Measurements from ENCODE around the gene GSN.

The GSN gene

DNA sequence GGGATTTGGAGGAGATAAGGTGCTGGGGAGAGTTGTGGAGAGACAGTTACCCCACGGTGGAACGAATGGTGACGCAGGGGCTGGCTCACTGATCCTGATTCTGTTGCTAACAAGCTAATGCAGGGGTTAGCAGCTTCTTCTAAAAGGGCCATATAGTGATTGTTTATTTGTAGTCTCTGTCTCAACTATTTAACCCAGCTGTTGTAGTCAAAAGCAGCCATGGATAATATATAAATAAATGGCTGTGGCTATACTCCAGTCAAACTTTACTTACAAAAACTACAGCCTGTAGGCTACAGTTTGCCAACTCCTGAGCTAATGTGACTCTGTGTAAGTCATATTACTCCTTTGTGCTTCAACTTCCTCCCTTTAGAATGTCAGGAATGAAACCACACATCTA is 80.3 kb downstream of the GSN start:
- in situ Hi-C loops (cut with MboI; ENCODE audit: low sequenced_read_pairs): no loop called here

DNA sequence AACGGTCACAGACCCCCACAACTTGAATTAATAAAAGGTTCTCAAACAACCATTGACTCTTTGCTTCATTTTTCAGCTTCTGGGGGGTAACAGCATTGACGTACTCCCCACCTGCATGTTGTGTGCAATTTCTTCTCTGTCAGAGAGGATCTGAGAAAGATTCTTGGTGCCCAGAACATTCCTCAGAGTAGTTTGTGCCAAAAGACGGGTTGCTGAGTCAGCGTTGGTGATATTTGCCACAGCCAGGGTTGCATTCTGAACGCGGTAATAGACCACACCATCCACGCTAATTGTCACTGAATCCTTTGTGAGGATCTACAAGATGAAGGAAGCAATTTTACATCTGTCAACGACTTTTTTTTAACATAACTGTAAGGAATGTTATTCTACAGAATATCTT is 81.0 kb downstream of the GSN start:
- in situ Hi-C loops (cut with MboI; ENCODE audit: low sequenced_read_pairs): no loop called here

DNA sequence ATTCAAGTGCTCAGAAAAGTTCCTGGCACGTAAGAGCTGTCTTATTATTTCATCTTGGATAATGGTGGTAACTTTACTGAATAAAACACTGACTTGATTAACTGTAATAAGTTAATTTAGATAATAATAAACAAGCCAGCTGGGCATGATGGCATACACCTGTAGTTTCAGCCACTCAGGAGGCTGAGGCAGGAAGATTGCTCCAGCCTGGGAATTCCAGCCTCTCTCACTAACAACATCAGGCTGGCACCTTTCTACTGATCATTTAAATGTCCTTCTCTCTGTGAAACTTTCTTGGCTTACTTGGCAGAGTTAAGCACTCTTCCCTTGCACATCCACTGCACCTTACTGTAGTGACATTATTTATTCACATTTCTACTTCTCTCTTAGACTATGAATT is 82.1 kb downstream of the GSN start:
- in situ Hi-C loops (cut with MboI; ENCODE audit: low sequenced_read_pairs): no loop called here

DNA sequence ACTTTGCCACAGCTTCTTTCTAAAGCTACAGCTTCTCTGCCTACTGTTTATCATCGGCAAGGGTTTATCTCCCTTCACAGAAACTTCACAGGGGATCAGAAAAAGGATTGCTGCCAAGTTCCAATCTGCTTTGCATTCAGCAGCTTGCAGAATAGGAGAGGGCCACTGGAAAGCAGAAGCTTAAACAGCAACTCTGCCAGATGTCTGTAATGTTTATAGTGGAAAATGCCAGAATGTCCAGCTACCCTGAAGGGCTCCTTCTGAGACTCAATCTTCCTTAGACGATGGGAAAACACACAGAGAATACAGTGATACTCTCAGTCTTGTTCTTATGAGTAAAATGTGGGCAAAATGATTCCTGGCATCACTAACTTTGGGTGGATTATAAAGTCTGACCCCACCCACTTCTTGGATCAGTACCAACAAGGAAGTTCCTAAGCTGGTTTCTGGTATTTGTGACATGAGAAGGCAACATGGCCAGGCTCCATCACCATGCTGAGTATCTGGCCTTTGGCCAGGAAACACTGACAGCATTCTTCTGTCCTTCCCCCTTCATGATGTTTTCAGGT is 83.1 kb downstream of the GSN start:
- in situ Hi-C loops (cut with MboI; ENCODE audit: low sequenced_read_pairs): no loop called here

DNA sequence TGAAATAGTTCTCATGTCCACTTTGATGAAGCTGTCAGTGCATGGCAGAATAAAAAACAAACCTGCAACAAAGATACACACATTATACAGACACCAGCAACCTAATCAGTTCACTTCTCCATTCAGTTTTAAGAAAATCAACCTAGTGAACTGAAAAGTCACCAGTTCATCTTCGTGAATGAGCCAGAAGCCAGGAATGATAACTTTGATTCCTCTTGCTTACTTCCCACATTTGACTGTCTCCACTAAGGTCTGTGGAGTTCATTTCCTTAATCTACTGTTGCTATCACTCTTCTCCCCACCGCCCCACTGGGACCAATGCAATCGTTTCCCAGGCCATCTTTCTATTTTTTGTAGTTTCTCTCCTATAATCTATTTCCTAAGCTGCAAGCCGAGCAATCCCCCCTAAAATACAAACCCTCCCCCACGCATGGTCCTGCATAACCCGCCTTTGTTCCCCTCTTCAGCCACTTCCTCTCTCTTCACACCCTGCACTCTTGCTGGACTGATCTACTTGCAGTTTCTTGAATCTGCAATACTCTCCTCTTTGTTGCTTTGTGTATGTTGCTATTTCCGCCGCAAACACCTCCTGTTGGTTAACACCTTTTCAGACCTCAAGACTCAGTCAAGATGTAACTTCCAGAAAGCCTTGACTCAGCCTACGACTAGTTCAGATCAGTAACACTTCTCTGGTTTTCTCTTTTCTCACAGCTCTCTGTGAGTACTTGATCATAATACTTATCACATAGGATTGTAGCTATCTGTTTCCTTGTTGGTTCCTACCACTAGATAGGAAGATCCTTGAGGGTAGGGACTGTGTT is 85.5 kb downstream of the GSN start:
- in situ Hi-C loops (cut with MboI; ENCODE audit: low sequenced_read_pairs): no loop called here

DNA sequence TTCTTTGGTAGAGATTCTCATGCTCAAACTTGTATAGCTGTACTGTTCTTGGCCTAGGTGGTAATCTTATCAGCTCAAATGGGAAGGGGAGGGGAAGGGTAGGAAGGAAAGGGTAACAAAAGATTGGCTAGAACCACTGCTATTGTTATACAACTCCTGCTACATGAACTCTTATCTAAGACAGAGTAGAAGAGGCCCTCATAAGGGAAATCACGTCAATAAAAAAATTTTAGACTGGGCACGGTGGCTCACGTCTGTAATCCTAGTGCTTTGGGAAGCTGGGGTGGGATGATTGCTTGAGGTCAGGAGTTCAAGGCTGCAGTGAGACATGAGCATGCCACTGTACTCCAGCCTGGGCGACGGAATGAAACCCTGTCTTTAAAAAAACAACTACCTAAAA is 86.2 kb downstream of the GSN start:
- in situ Hi-C loops (cut with MboI; ENCODE audit: low sequenced_read_pairs): no loop called here

DNA sequence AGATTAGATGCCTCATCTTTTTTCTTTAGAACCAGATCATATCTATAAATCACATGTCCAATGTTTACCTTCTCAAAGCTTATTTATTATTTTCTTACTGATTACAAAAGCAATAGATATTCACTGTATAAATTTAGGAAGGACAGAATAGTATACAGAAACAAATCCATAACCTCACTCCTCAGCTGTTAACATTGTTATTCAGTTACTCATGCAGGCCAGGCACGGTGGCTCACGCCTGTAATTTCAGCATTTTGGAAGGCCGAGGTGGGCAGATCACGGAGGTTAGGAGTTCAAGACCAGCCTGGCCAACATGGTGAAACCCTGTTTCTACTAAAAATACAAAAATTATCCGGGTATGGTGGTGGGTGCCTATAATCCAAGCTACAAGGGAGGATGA is 86.8 kb downstream of the GSN start:
- in situ Hi-C loops (cut with MboI; ENCODE audit: low sequenced_read_pairs): no loop called here

DNA sequence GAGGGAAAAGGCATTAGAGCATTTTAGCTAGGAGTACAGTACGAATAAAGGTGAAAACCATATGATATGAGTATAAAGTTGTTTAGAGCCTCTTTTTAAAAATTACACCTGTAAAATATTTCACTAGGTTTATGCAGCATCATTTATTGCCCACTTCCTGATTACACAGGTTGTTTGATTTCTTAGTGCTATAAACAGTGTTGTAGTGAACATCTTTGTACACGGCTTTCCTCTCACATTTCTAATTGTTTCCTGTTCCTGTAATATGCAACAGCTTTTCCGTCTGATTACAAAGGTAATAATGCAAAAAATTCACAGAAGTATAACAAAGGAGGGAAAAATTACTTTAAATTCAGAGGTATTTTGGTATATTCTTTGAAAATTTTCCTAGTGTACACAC is 89.0 kb downstream of the GSN start:
- in situ Hi-C loops (cut with MboI; ENCODE audit: low sequenced_read_pairs): no loop called here

DNA sequence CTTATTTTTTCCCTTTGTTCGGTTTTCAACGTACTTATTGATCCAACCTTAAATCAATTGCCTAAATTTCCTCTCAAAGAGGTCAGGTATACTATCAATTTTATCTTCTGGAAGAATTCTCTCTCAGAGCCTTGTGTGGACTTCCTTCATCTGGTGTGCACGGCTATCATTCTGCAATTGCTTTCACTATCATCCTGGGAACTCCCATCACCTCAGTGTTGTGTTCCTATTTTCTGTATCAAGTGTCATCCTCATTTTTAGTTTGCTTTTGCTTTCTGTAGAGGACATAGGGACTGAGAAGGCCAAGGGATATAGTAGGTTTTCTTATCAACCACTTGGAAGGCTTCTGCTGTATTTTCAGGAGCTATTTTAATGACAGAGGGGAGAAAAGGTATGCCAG is 90.8 kb downstream of the GSN start:
- in situ Hi-C loops (cut with MboI; ENCODE audit: low sequenced_read_pairs): no loop called here

DNA sequence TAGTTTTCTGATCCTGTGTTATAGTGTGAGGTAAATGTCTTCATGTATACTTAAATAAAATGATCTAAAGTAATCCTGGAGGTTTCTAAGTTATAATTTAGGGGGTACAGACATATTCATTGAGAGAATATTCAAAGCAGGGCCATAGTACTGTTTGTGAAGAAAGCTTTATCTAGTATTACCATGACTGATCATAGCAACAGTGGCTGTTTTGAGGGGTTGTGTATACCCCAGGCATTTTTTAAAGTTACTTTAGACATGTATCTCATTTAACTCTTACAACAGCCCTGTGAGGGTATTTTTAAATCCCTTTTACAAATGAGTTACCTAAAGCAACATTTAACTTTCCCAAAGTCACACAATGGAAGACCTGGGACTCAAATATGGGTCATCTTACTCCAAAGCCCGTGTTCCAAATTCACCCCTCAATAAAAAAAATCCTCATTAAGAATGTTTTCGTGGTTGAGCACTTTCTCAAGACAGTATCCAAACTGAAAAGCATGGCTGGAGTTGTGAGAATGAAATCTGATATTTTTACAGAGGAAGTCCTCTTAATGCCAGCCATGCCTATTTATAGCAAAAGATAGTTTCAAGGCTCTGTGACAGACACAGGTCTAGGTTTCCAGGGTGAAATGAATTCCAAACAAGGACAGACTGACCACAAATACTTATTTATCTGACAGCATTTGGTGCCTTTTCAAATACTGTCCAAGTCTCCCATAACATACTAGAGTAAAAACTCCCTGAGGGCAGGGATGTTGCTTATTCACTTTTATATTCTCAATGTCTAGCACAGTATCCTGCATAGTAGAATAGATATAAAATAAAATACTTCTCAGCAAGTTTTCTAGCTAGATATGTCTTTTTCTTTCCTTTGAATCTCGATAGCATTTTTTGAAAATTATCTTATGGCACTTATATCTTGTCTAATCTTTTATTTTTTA is 91.7 kb downstream of the GSN start:
- in situ Hi-C loops (cut with MboI; ENCODE audit: low sequenced_read_pairs): no loop called here

DNA sequence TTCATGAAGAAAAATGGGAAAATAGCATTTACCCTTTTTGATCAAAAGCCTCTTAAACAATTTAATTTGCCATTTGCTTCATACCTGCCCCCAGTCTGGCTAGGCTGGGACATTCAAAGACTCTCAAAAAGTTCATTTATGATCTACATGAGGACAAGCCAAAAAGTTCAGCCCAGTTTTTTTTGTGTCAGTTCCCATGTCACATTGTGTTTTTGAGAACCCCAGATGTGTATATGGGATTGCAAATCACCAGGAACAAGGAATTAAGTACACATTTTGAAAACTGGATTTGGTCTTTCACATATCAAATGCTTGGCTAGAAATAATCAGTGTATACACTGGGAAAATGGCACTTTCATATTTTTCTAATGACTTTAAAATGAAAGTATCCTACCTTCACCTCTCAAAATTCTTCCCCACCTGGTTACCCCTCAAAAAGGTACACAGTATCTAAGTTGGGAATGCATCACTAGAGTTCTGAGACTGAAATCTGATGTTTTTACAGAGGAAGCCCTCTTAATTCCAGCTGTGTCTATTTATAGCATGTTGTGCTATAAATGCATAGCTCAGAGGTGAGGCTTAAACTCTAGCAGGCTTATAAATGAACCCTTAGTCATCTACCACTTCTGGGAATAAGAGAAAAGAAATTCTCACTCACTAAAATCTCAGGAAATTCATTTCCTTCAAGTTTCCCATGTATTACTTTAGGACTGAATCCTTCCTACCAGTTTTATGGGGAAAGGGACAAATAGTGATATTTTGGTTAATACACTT is 92.8 kb downstream of the GSN start:
- in situ Hi-C loops (cut with MboI; ENCODE audit: low sequenced_read_pairs): no loop called here

DNA sequence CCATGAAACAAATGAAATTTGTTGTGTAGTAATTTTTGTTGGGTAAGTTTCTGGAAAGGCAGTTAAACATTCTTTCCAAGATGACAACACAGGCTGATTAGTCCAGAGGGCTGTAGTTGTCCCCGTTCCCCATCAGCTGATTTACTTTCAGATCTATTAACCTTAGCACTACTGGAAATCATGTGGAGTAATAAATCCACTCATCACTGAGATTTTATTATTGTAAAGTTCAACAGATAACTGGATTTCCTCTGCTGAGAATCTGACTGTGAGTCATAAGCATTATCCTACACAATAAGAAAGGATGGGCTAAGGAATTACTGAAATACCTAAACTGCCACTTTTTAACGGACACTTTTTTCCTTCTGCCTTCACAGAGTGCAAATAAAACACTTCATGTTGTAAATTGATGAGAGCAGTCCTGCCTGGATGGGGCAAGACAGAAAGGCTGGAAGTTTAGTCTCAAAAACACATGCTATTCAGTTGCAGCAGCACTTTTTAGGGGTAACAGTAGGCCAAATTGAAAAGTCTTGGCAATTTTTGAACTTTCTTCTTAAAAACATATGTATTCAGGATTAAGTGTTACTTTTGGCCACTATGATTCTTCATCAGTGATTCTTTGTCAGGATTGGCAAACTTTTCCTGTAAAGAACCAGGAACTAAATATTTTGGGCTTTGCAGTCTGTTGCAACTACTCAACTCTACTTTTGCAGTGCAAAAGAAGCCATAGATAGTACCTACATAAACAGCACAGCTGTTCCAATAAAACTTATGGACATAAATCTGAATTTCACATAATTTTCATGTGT is 95.1 kb downstream of the GSN start:
- in situ Hi-C loops (cut with MboI; ENCODE audit: low sequenced_read_pairs): no loop called here

DNA sequence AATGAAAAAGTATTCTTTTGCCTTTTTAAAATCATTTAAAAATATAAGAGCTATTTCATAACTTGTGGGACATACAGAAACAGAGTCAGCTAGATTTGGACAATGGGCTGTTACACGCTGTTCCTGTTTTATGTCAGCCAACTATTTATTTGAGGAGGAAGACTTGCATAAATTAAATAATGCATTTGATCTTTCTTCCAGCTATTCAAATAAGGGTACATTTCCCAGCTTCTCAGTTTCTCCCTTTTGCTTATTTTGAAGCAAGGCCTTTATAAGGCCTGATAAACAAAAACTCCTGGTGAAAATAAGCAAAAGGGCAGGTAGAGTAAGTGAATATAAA is 95.6 kb downstream of the GSN start:
- in situ Hi-C loops (cut with MboI; ENCODE audit: low sequenced_read_pairs): no loop called here

DNA sequence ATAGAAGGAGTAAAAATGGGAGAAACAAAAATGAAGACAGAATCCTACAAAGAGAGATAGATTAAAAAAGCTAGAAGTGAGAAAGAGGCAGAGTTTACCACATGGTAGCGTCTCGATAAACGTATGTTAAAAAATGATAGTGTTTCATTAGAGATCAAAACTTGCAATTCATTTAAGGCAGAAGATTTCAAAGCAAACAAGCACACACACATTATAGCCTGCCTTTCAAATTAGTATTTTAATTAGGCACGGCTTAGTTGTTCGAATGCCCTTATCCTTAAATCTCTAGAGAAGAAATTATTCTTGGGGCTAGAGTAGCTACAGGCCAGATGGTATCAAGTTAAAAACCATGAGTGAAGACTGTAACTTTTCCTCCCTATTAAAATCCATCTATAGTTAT is 96.1 kb downstream of the GSN start:
- in situ Hi-C loops (cut with MboI; ENCODE audit: low sequenced_read_pairs): no loop called here

DNA sequence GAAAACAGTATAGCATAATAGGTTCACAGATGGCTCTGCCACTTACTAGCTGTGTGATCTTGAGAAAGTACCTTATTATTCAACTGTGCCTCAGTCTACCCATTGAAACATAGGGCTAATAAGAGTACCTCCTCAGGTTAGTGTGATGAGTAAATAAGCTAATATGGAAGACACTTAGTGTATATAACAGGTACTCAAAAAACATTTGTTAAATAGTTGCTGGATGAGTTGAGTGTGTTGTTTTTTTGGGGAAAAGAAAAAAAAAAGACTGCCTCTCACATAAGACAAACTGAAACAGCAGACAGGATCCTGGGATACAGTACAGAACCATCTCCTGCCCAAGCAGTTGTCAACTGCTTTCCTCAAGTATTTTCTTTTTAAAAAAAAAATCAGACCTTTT is 96.9 kb downstream of the GSN start:
- in situ Hi-C loops (cut with MboI; ENCODE audit: low sequenced_read_pairs): no loop called here

DNA sequence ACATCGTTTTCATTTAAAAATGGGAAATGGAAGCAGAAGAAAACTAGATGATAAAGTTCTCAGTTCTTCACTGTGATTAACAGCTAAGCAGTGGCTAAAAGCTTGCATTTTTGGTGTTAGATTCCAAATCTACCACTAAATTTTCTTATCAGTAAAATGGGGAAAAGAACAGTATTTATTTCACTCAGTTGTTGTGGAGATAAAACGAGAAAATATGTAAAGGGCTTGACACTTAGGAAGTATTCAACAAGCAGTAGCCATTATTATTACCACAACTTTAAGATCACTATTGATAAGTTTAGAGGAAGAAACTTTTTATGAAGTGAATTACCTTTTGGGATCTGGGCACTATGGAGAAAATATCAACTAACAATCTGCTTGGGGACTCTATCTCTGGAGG is 97.6 kb downstream of the GSN start:
- in situ Hi-C loops (cut with MboI; ENCODE audit: low sequenced_read_pairs): no loop called here

DNA sequence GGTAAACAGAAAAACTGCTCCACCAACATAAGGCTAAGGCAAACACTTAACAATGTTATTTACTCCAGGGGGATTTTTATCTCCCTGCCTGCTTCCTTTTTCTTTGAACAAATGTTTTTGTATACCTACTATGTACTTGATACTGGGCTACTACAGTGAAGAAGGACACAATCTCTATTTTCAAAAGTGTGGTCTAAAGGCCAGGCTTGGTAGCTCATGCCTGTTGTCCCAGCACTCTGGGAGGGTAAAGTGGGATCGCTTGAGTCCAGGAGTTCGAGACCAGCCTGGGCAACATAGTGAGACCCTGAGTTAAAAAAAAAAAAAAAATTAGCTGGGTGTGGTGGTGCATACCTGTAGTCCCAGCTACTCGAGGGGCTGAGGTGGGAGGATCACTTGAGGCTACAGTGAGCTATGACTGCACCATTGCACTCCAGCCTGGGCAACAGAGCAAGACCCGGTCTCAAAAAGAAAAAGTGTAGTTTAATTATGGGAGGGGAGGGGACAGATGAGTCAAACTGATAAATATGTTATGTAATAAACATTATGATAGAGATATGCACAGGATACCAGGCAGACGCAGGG is 98.7 kb downstream of the GSN start:
- in situ Hi-C loops (cut with MboI; ENCODE audit: low sequenced_read_pairs): no loop called here

DNA sequence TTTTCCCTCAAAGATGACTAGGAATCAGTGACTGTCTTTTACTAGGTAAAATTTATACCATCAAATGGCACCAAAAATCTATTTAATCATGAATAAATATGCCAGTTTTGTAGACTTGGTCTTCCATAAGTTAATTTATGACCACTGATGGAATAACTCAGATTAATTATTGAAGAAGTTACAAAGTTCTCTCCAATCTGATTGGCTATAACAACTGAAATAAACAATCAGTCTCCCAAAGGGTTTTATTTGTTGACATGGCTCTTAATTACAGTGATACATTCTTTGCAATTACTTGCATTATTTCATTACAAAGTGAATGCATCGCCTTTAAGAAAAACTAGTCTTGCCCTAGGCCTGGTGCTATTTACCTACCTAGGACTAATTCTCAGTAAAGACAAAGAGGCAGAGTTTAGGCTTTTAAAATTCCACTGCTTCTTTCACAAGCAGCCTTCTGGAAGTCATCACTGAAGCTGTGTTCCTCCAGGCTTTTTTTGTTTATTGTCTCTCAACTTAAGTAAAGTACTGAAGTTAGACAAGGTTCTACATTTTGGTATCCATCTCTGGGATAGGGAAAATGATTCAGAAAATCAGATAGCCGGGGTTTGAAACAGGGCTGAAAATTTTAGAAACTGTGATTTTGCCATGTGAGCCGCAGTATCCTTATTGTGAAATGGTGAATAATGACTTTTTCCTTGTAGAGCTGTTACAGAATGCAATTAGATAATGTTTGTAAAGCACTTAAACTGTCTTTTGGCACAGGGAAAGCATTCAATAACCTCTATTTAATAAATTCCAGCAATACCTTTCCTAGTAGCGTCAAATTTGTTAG is 99.6 kb downstream of the GSN start:
- in situ Hi-C loops (cut with MboI; ENCODE audit: low sequenced_read_pairs): no loop called here

DNA sequence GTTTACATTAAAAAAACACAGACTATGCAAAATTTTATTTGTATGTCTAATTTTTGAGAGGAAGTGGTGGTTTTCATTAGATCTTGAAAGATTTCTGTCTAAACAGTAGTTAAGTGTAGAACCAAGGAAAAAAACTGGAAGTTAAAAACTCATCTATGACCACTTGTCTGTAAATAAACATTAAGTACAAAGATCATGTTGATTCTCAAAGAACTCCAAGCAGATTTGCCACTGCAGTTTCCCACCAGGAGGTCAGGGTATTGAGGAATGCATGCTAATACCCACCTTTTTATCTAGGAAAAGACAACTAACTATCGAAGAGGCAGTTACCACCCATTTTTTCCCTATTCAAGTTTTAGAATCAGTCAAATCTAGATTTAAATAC is 100.2 kb downstream of the GSN start:
- in situ Hi-C loops (cut with MboI; ENCODE audit: low sequenced_read_pairs): no loop called here

All from hTERT RPE-1 (cell line).